Gastrocnemius medialis (tissue), 4 donors: ENCODE data around the gene LPAR5.

ENCODE experiments used
- POLR2A ChIP-seq, 2 donors: fragments of 450-650 bp; IDR thresholded peaks; one replicate each; pipeline ENCODE4 v1.6.1; 2017; ENCODE audit warnings: antibody characterized with exemption in 2 of 2, mild to moderate bottlenecking in 2 of 2, moderate library complexity in 2 of 2
- TF ChIP-seq, protein P1 (sequence below), 5 experiments: fragments of 450-650 bp in 3 of 5; fragments of 200-600 bp in 2 of 5; sonication (generic) in 2 of 5; IDR thresholded peaks in 4 of 5; conservative IDR thresholded peaks in 1 of 5; 1 replicate in 4 of 5; 2 replicates in 1 of 5; pipeline ENCODE4 v1.5.1; 2016 to 2019; ENCODE audit warnings: antibody characterized with exemption in 5 of 5, mild to moderate bottlenecking in 3 of 5, moderate library complexity in 3 of 5

DNA sequence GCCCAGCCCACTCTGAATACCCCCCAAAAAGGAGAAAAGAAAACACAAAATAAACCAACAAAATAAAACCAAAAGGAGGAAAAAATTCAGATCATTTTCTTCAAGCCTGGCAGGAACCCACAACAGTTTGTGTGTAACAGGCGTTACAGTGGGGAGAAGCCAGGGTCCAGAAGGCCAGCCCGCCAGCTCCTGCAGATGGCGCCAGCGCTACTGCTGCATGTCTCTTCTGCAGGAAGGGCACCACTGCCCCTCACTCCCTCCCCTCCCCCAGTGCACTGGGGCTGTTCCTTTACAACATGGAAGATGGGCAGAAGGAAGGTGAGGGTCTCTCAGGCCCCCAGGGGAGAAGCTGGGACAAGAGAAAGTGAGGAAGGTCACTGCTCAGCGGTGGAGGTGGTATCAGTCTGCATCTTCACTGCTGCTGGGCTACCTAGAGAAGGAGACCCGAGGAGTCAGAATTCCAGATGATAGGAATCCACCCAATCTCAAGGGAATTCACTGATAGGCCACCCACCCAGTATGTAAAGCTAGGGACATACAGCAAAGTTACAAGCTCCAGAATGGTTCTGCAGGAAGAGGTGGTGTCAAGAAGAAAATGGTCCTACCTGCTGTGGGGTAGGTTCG is 65.4 kb downstream of the LPAR5 start:
- TF ChIP-seq, protein P1, sequence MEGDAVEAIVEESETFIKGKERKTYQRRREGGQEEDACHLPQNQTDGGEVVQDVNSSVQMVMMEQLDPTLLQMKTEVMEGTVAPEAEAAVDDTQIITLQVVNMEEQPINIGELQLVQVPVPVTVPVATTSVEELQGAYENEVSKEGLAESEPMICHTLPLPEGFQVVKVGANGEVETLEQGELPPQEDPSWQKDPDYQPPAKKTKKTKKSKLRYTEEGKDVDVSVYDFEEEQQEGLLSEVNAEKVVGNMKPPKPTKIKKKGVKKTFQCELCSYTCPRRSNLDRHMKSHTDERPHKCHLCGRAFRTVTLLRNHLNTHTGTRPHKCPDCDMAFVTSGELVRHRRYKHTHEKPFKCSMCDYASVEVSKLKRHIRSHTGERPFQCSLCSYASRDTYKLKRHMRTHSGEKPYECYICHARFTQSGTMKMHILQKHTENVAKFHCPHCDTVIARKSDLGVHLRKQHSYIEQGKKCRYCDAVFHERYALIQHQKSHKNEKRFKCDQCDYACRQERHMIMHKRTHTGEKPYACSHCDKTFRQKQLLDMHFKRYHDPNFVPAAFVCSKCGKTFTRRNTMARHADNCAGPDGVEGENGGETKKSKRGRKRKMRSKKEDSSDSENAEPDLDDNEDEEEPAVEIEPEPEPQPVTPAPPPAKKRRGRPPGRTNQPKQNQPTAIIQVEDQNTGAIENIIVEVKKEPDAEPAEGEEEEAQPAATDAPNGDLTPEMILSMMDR (IDR thresholded peaks at IDR 0.05 in 4 of 5, conservative IDR thresholded peaks at IDR 0.05 in 1 of 5): peak in 2 of 5 experiments; percentile 11 to 36
- no peak for TF ChIP-seq POLR2A (IDR thresholded peaks at IDR 0.05)
